ENCODE data around the gene RNF111.

GRCh38 chr15:59124261-59124660, 136.8 kb downstream of the RNF111 start:
- TF ChIP-seq CTCF (IDR thresholded peaks at IDR 0.05; ENCODE audit: poor library complexity, severe bottlenecking) (no peak), EZH2 (IDR thresholded peaks at IDR 0.05; ENCODE audit: borderline replicate concordance, insufficient read depth, low read length, poor library complexity, severe bottlenecking) (no peak), POLR2AphosphoS5 (IDR thresholded peaks at IDR 0.05) (no peak), REST (IDR thresholded peaks at IDR 0.05; ENCODE audit: borderline replicate concordance) (no peak), EP300 (conservative IDR thresholded peaks at IDR 0.05; ENCODE audit: poor library complexity, severe bottlenecking) (no peak), MXI1 (conservative IDR thresholded peaks at IDR 0.05; ENCODE audit: poor library complexity, severe bottlenecking) (no peak), RAD21 (conservative IDR thresholded peaks at IDR 0.05) (no peak)
